HCT116 (cell line): Measurements from ENCODE around the gene SIK1.
"Not testable (repeated sequence)": the region's sequence is repeated elsewhere in the genome, so short reads cannot be mapped to it uniquely, and the experiment has no call there.

Source experiments
- CBX3 ChIP-seq: IDR thresholded peaks from 2 replicates; pipeline ENCODE4 v1.6.1; 2012; ENCODE audit warnings: low read depth
- EZH2phosphoT487 ChIP-seq: fragments of 200-600 bp; IDR thresholded peaks from 2 replicates; pipeline ENCODE4 v1.6.1; 2018; ENCODE audit warnings: antibody characterized with exemption, borderline replicate concordance
- POLR2A ChIP-seq: IDR thresholded peaks from 2 replicates; pipeline ENCODE4 v1.7.0; 2011; ENCODE audit warnings: borderline replicate concordance; ENCODE audit not compliant: insufficient read depth, insufficient read length; ENCODE audit errors: extremely low read depth
- SP1 ChIP-seq: IDR thresholded peaks from 2 replicates; pipeline ENCODE4 v1.6.1; 2012; ENCODE audit warnings: low read depth
- ZFX ChIP-seq: fragments of 450-650 bp; IDR thresholded peaks from 2 replicates; pipeline ENCODE4 v1.6.1; 2017
- TF ChIP-seq, protein P1 (sequence below), 3 experiments: fragments of 200-600 bp in 1 of 3; sonication (generic) in 1 of 3; IDR thresholded peaks in 2 of 3; conservative IDR thresholded peaks in 1 of 3; 2 replicates each; pipeline ENCODE4 v1.5.1; 2012 to 2017; ENCODE audit warnings: low read depth in 2 of 3, low read length in 2 of 3, antibody characterized with exemption in 1 of 3, borderline replicate concordance in 1 of 3, control low read depth in 1 of 3, mild to moderate bottlenecking in 1 of 3, mixed read lengths in 1 of 3, mixed run types in 1 of 3, moderate library complexity in 1 of 3; ENCODE audit not compliant: insufficient read depth in 1 of 3

DNA sequence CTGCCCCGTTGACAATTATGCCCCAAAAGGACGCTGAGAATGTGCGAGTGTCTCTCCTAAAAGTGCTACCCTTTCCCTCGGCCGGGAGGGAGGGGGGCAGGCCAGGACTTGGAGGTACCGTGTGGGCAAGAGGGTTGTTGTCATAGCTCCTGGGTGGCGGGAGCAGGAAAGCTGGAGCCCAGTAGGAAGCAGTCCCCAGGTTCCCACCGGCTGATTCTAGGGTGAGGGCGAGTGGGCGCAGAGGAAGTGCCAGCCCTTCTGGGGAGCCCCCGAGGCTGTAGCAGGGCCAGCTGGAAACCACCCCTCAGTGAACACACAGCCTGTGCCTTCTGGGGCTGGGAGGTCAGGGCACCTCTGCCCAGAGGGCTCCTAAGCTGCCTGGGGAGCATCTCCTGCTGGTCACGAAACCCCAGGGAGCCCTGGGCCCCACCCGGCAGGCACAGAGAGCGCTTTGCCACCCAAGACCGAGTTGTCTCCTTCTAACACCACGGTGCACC, 47.3 kb downstream of the SIK1 start:
- TF ChIP-seq, protein P1, sequence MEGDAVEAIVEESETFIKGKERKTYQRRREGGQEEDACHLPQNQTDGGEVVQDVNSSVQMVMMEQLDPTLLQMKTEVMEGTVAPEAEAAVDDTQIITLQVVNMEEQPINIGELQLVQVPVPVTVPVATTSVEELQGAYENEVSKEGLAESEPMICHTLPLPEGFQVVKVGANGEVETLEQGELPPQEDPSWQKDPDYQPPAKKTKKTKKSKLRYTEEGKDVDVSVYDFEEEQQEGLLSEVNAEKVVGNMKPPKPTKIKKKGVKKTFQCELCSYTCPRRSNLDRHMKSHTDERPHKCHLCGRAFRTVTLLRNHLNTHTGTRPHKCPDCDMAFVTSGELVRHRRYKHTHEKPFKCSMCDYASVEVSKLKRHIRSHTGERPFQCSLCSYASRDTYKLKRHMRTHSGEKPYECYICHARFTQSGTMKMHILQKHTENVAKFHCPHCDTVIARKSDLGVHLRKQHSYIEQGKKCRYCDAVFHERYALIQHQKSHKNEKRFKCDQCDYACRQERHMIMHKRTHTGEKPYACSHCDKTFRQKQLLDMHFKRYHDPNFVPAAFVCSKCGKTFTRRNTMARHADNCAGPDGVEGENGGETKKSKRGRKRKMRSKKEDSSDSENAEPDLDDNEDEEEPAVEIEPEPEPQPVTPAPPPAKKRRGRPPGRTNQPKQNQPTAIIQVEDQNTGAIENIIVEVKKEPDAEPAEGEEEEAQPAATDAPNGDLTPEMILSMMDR (IDR thresholded peaks at IDR 0.05 in 2 of 3, conservative IDR thresholded peaks at IDR 0.05 in 1 of 3; ENCODE audit: borderline replicate concordance in 1 of 3, insufficient read depth in 1 of 3, low read depth in 2 of 3, low read length in 2 of 3): not testable (repeated sequence)
- TF ChIP-seq ZFX, EZH2phosphoT487, POLR2A, CBX3, SP1: not testable (repeated sequence)
